CMK (cell line): ENCODE data around the gene SLC22A31.
"Not testable (repeated sequence)": the region's sequence is repeated elsewhere in the genome, so short reads cannot be mapped to it uniquely, and the experiment has no call there.

Experiments
- DNase-seq: peaks from one replicate; pipeline ENCODE4 v3.0.0-alpha.2; 2010; ENCODE audit warnings: low read depth

The SLC22A31 gene

DNA sequence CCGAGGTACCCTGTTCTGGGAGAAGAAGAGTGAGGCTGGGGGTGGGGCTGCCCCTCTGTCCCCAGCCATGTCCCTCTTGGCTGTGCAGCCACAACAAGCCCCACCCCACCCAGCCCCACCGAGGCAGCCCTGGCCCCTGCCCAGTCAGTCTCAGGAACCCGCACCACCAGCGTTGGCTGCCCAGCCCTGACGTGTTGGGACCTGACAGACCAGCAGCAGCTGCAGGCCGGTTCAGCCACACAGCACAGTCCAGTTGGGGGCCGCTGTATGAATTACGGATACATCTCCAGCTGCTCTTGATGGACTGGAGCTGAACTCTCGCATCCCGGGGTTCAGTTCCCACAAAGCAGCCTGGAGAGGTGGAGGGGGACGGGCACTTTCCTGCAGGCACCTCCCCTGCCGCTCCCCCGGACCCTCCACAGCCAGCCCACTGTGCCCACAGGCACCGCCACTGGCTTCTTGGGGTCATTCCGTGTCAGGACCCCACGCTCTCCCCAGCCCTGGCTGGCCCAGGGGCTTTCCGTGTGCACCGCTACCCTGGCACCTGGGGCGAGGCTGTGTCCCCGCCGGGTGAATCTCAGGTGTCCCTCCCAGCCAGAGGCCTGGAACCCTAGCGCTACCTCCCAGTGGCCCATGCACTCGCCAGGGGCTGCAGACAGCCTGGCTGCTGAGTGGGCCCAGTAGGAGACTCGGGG is 21.7 kb downstream of the SLC22A31 start:
- DNase-seq: no peak

GRCh38 chr16:89177501-89177900 is 22.8 kb downstream of the SLC22A31 start:
- no peak for DNase-seq

DNA sequence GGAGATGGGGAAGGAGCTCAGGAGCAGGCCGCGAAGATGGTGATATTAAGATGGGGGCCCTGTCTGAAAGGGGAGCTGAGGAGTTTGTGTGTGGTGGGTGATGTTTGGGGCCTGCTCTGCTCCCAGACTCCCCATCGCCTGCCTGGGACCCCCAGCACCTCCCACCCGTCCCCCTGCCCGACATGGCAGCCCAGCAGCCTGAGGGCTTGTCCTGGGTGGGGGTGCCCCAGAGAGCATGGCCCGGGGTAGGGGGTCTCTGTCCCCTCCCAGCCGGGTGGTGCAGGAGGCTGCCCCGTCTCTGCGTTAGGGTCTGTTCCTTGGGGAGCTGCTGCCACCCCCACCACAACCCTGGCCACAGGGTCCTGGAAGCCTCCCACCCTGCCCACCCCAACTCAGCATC is 23.6 kb downstream of the SLC22A31 start:
- no peak for DNase-seq

DNA sequence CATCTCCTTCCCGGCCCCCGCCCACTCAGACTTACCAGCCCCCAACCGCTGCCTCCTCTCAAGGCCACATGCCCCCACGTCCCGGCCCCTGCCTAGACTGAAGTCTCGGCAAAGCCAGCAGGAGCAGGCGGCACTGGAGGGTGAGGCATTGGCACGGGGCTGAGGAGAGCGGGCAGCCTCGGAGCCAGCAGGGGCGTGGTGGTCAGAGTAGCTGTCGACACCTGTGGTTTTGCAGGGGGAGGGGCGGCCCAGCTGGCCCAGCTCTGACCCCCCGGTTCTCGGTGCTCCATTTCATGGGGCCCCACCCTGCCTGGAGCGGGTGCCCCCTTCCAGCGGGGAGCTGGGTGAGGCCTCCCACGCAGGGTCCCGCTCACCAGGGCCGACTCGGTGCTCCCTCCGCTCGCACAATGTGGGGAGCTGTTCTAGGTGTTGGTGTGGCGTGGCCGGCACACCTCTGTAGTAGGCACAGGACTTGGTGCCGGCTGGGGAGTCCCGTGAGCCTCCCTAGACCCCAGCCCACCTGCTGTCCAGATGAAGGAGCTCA is 24.1 kb downstream of the SLC22A31 start:
- DNase-seq: no peak

DNA sequence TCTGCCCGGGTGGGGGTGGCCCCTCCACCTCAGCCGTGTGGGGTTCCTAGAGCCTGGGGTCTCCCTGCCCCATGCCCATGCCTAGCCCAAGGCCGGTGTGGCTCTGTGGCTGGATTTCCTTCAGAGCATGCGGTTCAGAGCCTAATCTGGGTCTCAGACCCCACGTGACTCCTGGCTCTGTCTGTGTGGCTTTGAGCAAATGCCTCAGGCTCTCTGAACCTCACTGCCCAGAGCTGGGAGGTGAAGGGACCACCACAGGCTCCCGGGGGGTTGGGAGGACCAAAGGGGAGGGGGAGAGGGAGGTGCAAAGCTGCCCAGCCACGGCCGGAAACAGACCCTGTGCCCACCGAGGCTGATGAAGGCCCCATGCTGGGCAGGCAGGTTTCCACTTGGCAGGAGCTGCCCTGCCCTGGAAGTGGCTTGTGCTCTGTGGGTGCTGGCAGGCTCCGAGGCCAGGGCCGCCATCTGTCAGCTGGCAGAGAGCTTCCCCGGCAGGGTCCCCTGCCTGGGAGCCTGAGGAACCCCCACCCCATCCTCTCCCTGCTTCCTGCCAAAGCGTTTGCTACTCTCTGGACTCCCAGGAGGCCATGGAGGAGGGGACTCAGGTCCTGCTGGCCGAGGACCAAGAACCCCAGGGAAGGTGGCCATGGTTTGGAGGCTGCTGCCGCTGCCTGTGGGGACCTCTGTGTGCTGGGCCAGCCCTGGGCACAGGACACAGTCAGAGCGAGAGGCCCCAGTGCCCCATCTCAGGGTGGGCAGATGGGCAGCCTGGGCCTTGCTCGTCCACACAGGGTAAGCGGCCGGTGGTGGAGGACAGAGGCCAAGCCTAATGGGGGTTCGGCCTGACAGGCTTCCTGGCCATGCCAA is 24.8 kb downstream of the SLC22A31 start:
- no peak for DNase-seq

DNA sequence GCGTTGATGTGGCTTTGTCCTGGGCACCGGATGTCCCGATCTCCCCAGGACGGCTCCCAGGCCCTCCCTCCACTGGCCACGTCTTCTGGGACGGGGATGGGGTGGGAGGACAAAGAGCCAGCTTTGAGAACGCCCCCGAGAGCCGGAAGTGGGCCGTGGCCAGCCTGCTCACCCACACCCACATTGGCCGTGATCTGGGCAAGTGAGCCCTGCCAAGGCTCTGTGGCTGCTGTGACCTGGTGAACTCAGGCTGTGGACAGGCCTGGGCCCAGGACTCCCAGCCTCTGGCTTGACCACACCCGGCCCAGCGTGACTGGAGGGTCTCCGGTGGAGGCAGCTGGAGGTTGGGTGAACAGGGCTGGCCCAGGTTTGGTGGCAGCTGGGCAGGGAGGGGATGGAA is 25.5 kb downstream of the SLC22A31 start:
- no peak for DNase-seq

DNA sequence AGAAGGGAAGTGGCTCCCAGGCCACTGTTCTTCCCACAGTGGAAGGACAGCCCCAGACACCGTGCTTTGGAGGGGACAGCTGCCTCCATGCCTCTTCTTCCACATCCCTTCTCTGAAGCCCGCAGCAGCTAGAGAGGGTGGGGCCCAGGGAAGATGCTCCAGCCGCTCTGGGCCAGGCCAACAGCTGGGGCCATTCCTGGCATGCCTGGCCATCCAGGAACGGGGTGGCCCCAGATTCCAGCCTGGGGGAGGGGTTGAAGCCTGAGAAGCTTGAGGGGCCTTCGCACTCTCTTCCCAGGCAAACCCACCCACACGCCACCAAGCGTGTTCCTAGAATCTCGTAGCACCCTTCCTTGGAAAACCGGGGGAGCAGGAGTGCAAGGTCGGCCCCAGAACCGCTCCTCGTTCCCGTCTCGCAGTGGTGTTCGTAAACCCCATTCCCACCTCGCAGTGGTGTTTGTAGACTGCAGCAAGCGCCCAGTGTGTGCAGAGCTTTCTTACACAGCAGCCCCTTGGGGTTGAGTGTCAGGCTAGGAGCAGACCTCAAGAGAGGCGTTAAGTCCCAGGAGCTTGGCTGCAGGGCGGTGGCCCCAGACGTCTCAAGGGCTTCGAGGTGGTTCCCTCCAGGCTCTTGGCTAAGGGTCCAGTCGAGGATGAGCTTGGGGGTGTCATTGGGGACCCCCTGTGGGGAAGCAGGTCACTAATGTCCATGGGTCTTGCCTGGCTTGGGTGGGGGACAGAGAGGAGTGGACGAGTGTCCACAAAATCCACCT is 26.1 kb downstream of the SLC22A31 start:
- DNase-seq: no peak

DNA sequence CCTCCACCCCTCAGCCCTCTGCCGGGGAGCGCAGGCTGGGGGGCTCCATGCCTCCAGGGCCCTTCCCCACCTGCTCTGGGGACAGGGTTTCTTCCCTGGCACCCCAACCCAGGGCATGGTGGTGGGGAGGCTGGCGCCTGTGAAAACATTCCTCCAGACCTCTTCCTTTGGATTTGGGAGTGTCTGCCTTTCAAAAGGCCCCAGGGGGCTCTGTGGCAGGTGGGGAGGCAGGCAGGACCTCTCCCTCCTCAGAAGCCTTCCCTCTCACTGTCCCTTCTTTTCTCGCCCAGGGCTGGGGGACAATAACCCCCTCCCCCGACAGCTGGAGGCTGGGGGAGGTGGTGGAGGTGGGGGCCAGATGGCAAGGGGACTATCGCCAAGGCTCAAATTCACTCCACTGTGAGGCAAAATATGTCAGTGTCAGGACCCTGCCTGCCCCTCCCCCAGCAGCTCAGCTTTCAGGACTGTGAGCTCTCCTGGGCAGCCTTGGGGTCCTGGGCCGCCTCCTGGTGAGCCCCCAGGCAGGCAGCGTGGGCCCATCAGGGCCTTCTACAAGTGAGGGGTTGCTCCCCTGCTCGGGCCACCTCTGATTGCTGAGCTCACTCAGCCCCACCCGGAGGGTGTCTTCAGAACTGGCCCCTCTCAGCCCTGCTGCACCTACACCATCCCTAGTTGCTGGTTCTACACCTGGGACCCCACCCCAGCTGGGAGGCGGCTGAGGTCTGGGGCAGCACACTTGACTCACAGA is 27.0 kb downstream of the SLC22A31 start:
- no peak for DNase-seq

GRCh38 chr16:89172528-89173173 is 27.7 kb downstream of the SLC22A31 start:
- no peak for DNase-seq

DNA sequence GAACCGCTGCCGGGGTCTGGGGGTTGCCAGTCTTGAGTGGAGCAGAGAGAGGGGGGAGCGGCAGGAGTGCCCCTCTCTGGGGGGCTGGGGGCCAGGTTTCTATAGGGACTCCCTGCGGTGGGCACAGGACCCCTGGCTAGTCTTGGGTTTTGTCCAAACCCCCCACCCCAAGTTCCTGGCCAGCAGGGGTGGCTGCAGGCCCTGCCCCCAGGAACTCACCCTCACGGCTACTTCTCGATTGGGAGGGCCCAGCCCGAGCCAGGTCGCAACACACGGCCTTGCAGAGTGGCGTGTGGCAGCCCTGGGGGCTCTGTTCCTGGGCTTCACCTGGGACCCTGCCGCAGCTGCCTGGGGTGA is 28.2 kb downstream of the SLC22A31 start:
- DNase-seq: no peak

DNA sequence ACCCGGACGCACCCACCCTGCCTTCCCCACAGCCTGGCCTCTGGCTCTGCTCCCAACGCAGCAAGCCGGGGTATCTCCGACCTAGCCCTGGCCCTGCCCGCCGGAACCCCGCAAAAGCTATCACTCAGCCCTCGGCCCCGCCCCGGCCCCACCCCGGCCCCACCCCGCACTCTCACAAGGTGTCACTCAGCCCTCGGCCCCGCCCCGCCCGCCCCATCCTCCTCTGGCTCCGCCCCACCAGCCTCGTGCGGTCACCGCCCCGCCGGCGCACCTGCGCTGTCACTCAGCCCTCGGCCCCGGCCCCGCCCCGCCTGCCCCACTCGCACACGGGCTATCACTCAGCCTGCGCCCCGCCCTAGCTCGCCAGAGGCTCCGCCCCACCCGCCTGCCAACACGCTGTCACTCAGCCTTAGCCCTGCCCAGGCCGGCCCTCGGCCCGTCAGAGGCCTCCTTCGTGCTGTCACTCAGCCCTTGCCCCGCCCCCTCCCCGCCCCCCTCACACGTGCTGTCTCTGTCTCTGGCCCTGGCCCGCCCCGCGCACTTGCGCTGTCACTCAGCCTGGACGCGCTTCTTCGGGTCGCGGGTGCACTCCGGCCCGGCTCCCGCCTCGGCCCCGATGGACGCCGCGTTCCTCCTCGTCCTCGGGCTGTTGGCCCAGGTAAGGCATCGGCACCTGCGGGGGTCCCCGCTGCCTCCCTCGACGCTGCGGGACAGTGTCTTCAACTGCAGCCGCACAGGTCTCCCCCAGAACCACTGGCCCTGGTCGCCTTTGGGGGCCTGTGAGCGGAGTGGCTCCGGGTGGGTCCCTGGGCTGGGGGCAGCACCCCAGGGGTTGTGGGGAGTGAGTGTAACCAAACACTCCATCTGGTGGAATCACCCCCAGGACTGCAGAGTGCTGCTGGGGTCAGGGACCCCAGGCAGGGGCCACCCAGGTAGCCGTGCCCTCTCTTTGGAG is 28.8 kb downstream of the SLC22A31 start, which contains the start of gene CDH15:
Gene CDH15 (plus strand): TSS at position 533 of the 955 bp plus-strand sequence. CDS start 84 bp downstream, at position 617.
- peak; percentile 89 for DNase-seq

- no peak for DNase-seq
These were observed 29.8 kb downstream of the SLC22A31 start for GRCh38 chr16:89170346-89171215.

DNA sequence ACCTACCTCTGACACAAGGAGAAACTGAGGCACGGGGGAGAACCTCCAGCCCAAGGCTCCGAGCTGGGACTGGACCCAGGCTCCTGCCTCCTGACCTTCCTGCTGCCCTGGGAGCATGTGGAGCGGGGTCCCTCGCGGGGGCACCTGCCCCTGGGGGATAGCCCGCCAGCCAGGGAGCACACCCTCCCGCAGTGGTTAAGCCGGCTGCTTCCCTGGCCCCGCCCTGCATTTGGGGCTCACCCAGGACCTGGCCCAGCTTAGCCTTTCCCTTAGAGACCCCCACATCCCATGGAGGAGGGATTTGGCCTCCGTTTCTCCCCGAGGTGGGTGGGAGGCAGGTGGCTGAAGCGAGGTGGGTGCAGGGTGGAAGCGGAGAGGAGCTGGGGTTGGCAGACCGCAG is 30.6 kb downstream of the SLC22A31 start:
- DNase-seq: no peak

DNA sequence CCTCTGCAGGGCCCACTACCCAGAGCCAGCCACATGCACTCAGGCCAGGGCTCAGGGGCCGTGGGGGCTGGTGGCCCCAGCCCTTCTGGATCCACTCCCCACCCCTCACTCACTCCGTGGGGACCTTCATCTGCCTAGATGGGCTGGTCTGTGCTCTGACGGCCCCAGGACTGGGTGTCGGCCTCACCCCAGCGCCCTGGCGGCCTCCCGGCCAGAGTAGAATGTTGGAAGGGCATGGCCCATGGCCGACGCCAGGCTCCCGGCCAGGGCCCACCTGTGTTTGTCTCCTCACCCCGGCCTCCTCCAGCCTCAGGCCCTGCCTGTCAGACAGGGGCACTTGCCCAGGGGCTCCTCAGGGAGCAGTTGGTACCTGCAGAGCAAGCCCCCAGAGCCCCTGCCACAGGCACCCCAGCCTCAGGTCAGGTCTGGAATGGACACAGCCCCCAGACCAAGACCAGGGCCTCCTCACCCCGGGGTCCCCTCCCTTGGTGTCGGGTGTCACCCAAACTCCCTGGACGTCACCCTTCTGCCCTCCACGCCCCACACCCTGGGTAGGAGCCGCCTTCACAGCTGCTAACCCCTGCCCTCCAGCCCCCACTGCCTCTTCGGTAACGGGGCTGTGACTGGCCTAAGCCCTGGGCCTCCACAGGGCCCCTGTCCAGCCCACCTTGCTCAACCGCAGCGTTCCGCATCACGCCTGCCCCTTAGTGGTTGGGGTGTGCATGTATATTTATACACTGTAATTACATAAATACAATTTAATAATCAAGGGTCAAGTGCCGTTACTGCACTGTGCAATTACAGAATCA is 31.8 kb downstream of the SLC22A31 start:
- no peak for DNase-seq

DNA sequence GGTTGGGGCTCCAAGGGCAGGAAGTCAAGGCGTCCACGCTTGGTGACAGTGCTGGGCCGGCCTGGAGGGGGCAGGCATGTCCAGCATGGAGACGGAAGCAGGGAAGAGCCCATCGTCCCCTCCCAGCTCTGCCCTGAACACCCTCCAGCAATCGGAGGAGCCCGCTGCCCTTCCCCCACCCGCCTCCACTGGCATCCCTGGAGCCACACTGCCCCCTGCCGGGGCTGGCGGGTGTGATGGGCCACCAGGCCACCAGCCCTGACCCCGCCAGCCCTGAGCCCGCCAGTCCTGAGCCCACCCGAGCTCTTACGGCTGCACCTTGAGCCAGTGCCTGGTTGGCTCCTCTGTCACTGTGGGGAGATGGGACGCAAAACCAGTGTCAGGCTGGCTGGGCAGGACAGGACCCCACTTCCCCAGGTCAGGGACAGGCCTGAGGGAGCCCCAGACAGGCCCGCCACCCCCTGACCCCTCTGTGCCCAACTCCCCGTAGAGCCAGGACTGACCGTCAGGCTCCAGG is 32.9 kb downstream of the SLC22A31 start:
- DNase-seq: peak; percentile 89

DNA sequence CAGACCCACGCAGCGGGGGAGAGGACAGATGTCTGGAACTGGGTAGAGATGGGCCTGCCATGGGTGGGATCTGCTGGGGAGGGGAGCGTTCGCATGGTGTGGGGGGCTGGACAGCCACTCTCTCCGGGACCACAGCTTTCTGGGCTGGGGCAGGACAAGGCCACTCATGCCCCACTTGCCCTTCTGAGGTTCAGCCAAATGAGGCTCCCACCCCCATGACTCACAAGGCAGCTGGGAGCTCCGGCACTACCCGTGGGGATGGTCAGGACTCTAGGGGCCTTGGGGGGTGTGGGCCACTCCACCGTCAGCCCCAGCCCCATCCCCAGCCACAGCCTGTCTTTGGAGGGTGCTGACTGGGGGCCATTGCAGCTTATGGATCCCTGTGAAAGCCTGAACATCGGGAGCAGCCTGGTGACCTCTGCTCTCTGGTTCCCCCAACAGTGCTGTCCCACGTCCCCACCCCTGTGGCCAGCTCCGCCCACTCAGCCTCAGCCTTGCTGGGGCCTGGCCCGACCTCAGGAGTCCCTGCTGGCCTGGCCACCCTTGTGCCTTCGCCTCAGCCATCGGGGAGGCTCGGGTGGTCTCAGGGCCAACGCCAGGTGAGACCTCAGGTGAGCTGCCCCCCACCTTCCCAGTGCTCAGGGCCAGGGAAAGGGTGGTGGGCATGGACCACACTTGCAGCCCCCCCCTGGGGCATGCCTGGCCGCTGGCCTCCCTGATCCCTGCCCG is 33.5 kb downstream of the SLC22A31 start:
- no peak for DNase-seq

DNA sequence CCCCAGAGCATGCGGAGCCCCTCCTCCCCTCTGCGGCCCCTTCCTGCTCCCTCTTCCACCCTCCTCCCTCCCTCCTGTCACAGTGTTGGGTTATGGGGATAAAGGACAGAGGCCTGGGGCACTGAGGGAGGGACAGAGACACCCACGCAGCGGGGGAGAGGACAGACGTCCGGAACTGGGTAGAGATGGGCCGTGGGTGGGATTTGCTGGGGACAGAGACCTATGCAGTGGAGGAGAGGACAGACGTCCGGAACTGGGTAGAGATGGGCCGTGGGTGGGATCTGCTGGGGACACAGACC is 34.7 kb downstream of the SLC22A31 start:
- not testable (repeated sequence) for DNase-seq
